Pons (tissue), 1 donor: ENCODE data around the gene GPR143.
"Not testable (repeated sequence)": the region's sequence is repeated elsewhere in the genome, so short reads cannot be mapped to it uniquely, and the experiment has no call there.

Experiments
- DNase-seq: peaks from one replicate; pipeline ENCODE4 v3.0.0-alpha.2; 2016; ENCODE audit warnings: low spot score

Gene GPR143

GRCh38 chrX:9765737-9766097 lies at the start of gene GPR143:
Gene GPR143 (minus strand): TSS chrX:9765847. CDS start chrX:9765817, 30 bp downstream.
- no peak for DNase-seq

- not testable (repeated sequence) for DNase-seq
Observed at GRCh38 chrX:9811086-9811485, 45.4 kb upstream of the GPR143 start.

GRCh38 chrX:9809876-9810275 lies 44.2 kb upstream of the GPR143 start:
- not testable (repeated sequence) for DNase-seq

- DNase-seq, result no peak
Observed at GRCh38 chrX:9807355-9808182, 41.9 kb upstream of the GPR143 start.

GRCh38 chrX:9805956-9806355 lies 40.3 kb upstream of the GPR143 start:
- DNase-seq, result no peak

- DNase-seq, result no peak
Observed at GRCh38 chrX:9804444-9804843, 38.8 kb upstream of the GPR143 start.

- no peak for DNase-seq
Observed at GRCh38 chrX:9802737-9803136, 37.1 kb upstream of the GPR143 start.

GRCh38 chrX:9797384-9798360 lies 32.0 kb upstream of the GPR143 start:
- DNase-seq, result no peak

- no peak for DNase-seq
Observed at GRCh38 chrX:9794495-9794894, 28.8 kb upstream of the GPR143 start.

GRCh38 chrX:9790866-9791265 lies 25.2 kb upstream of the GPR143 start:
- no peak for DNase-seq

- DNase-seq, result no peak
Observed at GRCh38 chrX:9789555-9789954, 23.9 kb upstream of the GPR143 start.

GRCh38 chrX:9788911-9789310 lies 23.3 kb upstream of the GPR143 start:
- DNase-seq, result no peak

- no peak for DNase-seq
Observed at GRCh38 chrX:9786798-9787635, 21.4 kb upstream of the GPR143 start.

GRCh38 chrX:9785944-9786797 lies 20.5 kb upstream of the GPR143 start, which contains the start of gene SHROOM2:
Gene SHROOM2 (plus strand): TSS chrX:9786429. CDS start chrX:9786546, 117 bp downstream.
- DNase-seq, result no peak

GRCh38 chrX:9785254-9785943 lies 19.8 kb upstream of the GPR143 start:
- no peak for DNase-seq

GRCh38 chrX:9784332-9784731 lies 18.7 kb upstream of the GPR143 start:
- DNase-seq, result no peak

GRCh38 chrX:9781941-9782340 lies 16.3 kb upstream of the GPR143 start:
- DNase-seq, result no peak

- no peak for DNase-seq
Observed at GRCh38 chrX:9775930-9776329, 10.3 kb upstream of the GPR143 start.

GRCh38 chrX:9772943-9773342 lies 7.3 kb upstream of the GPR143 start:
- DNase-seq, result no peak

- DNase-seq, result no peak
Observed at GRCh38 chrX:9770319-9770718, 4.7 kb upstream of the GPR143 start.
